Parathyroid adenoma (tissue), 2 donors: ENCODE data around the gene LPP.

Source experiments
- H2AFZ ChIP-seq: fragments of 300-600 bp; sonication (generic); one replicate; pipeline ENCODE4 v1.7.0; 2017; ENCODE audit warnings: antibody characterized with exemption, mild to moderate bottlenecking
- H3K27ac ChIP-seq: fragments of 300-600 bp; sonication (generic); one replicate; pipeline ENCODE4 v1.7.0; 2017
- H3K27me3 ChIP-seq: fragments of 300-600 bp; sonication (generic); one replicate; pipeline ENCODE4 v1.7.0; 2017; ENCODE audit warnings: low read length; ENCODE audit not compliant: control insufficient read depth, insufficient read depth
- H3K36me3 ChIP-seq: fragments of 300-600 bp; sonication (generic); one replicate; pipeline ENCODE4 v1.7.0; 2017; ENCODE audit warnings: low read length; ENCODE audit not compliant: control insufficient read depth, insufficient read depth
- H3K4me1 ChIP-seq: fragments of 300-600 bp; sonication (generic); one replicate; pipeline ENCODE4 v1.7.0; 2017; ENCODE audit warnings: control low read depth
- H3K4me2 ChIP-seq: fragments of 300-600 bp; sonication (generic); one replicate; pipeline ENCODE4 v1.7.0; 2017; ENCODE audit warnings: low read length
- H3K4me3 ChIP-seq: fragments of 300-600 bp; sonication (generic); one replicate; pipeline ENCODE4 v1.7.0; 2017; ENCODE audit warnings: low read depth, low read length
- H3K79me2 ChIP-seq: fragments of 300-600 bp; sonication (generic); one replicate; pipeline ENCODE4 v1.7.0; 2017; ENCODE audit warnings: control low read depth
- H3K9ac ChIP-seq: fragments of 300-600 bp; sonication (generic); one replicate; pipeline ENCODE4 v1.7.0; 2017; ENCODE audit warnings: mild to moderate bottlenecking
- H3K9me3 ChIP-seq: fragments of 300-600 bp; sonication (generic); one replicate; pipeline ENCODE4 v1.7.0; 2017; ENCODE audit warnings: low read length; ENCODE audit not compliant: control insufficient read depth
- TF ChIP-seq, protein P1 (sequence below): fragments of 300-600 bp; sonication (generic); IDR thresholded peaks from one replicate; pipeline ENCODE4 v1.7.0; 2017; ENCODE audit warnings: antibody characterized with exemption, mild to moderate bottlenecking
- donor health status: primary hyperparathyroidism.

The LPP gene

DNA sequence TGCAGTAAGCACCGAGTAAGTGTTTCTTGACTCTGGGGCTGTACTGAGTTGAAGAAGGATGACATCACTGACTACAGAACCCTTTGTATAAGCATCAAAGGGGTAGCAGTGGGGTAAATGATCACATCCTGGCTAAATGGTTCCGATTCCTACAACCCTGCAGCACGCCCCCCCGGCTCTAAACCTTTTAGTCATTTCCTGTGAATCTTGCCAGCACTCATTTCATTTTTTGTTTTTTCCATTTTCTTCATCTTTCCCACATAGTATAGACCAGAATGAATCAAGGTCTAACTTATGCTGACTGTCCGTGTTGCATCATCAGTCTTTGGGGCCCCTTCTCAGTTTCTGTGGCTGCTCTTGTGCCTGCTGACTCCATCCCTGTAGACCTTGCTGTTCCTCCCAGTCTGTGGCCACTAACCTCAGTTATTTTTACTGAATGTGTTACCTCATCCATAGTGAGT is 634.7 kb downstream of the LPP start:
- Histone ChIP-seq H3K4me1 (no peaks in the 10 kb centered on the region), H3K4me2 (no peak overlapping the region), H3K9me3 (no peaks in the 10 kb centered on the region), H3K27me3 (no peaks in the 10 kb centered on the region), H3K36me3 (no peaks in the 10 kb centered on the region), H3K4me3 (no peak overlapping the region), H3K27ac (no peak overlapping the region), H3K9ac (no peak overlapping the region), H2AFZ (no peak overlapping the region), H3K79me2 (no peaks in the 10 kb centered on the region)
- TF ChIP-seq, protein P1, sequence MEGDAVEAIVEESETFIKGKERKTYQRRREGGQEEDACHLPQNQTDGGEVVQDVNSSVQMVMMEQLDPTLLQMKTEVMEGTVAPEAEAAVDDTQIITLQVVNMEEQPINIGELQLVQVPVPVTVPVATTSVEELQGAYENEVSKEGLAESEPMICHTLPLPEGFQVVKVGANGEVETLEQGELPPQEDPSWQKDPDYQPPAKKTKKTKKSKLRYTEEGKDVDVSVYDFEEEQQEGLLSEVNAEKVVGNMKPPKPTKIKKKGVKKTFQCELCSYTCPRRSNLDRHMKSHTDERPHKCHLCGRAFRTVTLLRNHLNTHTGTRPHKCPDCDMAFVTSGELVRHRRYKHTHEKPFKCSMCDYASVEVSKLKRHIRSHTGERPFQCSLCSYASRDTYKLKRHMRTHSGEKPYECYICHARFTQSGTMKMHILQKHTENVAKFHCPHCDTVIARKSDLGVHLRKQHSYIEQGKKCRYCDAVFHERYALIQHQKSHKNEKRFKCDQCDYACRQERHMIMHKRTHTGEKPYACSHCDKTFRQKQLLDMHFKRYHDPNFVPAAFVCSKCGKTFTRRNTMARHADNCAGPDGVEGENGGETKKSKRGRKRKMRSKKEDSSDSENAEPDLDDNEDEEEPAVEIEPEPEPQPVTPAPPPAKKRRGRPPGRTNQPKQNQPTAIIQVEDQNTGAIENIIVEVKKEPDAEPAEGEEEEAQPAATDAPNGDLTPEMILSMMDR, result no peak

DNA sequence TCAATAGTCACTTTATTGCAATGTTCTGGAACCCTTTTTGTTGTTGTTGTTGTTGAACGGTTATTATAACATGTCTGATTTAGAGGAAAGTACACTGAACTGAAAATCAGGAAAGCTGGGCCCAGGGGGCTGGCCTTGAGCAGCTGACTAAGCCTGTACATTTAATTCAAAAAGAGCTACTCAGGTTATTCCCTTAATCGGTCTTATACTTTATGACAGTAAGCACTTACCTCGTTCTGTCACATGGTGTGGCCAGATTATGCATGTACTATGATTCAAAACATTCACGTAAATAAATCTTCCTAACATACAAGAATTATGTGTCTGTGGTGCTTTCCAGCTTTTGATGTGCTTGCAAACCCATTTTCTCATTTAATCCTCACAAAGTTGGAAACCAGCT is 635.3 kb downstream of the LPP start:
- H3K27ac ChIP-seq, result no peak overlapping the region
- TF ChIP-seq, protein P1, result no peak
- H3K4me2 ChIP-seq, result no peak overlapping the region
- H3K9me3 ChIP-seq, result no peaks in the 10 kb centered on the region
- no peak overlapping the region for H3K4me3 ChIP-seq
- H3K9ac ChIP-seq, result no peak overlapping the region
- H3K36me3 ChIP-seq, result no peaks in the 10 kb centered on the region
- H2AFZ ChIP-seq, result no peak overlapping the region
- H3K79me2 ChIP-seq, result no peaks in the 10 kb centered on the region
- no peaks in the 10 kb centered on the region for H3K4me1 ChIP-seq
- H3K27me3 ChIP-seq, result no peaks in the 10 kb centered on the region

DNA sequence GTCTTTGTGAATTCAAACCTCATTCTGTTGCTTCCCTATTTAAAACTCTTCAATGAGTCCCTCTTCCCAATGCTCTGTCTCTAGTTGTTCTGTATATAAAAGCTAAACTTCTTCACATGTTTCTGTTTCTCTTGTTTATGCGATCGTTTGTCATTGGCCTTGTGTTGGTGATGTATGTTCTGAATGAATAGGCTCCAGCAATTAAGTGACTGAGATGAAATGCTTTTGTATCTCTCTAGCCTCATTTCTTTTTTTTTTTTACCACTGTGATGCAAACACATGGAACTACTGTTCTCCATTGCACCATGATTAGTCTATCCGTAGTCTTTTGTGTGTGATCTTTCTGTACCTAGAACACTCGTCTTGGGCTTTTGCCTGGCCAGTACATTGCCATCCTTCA is 637.4 kb downstream of the LPP start:
- H3K27me3 ChIP-seq, result no peaks in the 10 kb centered on the region
- TF ChIP-seq, protein P1, result no peak
- H3K4me3 ChIP-seq, result no peak overlapping the region
- no peak overlapping the region for H2AFZ ChIP-seq
- no peaks in the 10 kb centered on the region for H3K36me3 ChIP-seq
- no peaks in the 10 kb centered on the region for H3K9me3 ChIP-seq
- no peaks in the 10 kb centered on the region for H3K4me1 ChIP-seq
- no peak overlapping the region for H3K27ac ChIP-seq
- H3K4me2 ChIP-seq, result no peak overlapping the region
- H3K9ac ChIP-seq, result no peak overlapping the region
- H3K79me2 ChIP-seq, result no peaks in the 10 kb centered on the region

DNA sequence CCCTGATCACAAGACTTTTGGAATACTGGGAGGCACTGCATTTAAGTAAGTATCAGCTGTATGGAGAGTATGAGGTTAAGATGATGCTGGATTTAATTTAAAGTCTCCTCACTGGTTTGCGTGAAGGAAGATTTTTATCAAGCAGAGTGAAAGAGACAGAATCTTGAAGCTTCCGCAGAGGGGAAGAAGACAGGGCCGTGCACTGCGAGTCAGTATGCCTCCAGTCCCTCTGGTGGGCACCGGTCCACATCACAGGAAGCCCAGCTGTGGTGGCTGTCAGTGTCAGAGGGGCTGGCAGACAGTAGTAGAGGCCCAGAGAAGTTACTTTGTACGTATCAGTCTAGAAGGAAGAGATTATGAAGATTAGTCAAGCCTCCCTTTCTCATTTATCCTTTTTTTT is 638.8 kb downstream of the LPP start:
- TF ChIP-seq, protein P1, result no peak
- Histone ChIP-seq H3K27me3 (no peaks in the 10 kb centered on the region), H3K4me1 (no peaks in the 10 kb centered on the region), H3K79me2 (no peaks in the 10 kb centered on the region), H3K9me3 (no peaks in the 10 kb centered on the region), H3K36me3 (no peaks in the 10 kb centered on the region), H3K4me3 (no peak overlapping the region), H2AFZ (no peak overlapping the region), H3K9ac (no peak overlapping the region), H3K27ac (no peak overlapping the region), H3K4me2 (no peak overlapping the region)

DNA sequence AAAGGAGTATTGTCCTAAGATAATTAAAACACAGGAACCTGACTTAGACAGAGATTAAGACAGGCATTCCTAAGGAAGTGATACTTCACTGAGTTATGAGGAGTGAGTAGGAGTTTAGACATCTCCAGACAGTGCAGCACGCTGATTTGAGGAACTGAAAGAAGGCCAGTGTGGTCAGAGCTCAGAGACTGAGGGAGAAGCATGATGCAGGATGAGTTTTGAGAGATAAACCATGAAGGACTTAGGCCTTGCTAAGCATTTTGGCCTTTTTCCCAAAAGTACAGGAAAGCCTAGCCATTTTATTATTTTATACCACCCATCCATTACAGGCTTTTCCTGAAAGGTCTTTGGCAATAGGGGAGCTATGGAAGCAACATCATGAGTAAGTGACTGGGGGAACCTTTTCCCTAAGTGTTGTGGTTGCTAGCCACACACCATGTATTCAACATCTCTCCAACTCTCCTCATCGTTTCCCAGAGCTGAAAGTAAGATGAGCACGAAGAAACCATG is 642.2 kb downstream of the LPP start:
- Histone ChIP-seq H3K36me3 (no peaks in the 10 kb centered on the region), H3K79me2 (no peaks in the 10 kb centered on the region), H3K27ac (no peak overlapping the region), H3K27me3 (no peaks in the 10 kb centered on the region), H3K9ac (no peak overlapping the region), H2AFZ (no peak overlapping the region), H3K9me3 (no peaks in the 10 kb centered on the region), H3K4me2 (no peak overlapping the region), H3K4me1 (no peaks in the 10 kb centered on the region), H3K4me3 (no peak overlapping the region)
- TF ChIP-seq, protein P1, result no peak
